Anterior cingulate cortex (tissue), 58 donors: ENCODE measurements around the gene NACA.
"Not testable (repeated sequence)": the region's sequence is repeated elsewhere in the genome, so short reads cannot be mapped to it uniquely, and the experiment has no call there.

Experiments
- DNase-seq, 58 donors: peaks; one replicate each; lab custom pipeline; 2025; lab: John Stamatoyannopoulos, UW

Gene NACA

GRCh38 chr12:56725723-56726102 is 614 bp upstream of the NACA start:
- DNase-seq, result no peak

- peak in 15 of 58 donors; percentile 36 to 66 (median 51) for DNase-seq
These were observed 463 bp downstream of the NACA start for GRCh38 chr12:56724701-56724971.

GRCh38 chr12:56723889-56724700 is 1.0 kb downstream of the NACA start:
- peak in 16 of 58 donors; percentile 4 to 50 (median 10) for DNase-seq

GRCh38 chr12:56723352-56723751 is 1.7 kb downstream of the NACA start:
- DNase-seq, result no peak

GRCh38 chr12:56722832-56723231 is 2.3 kb downstream of the NACA start:
- no peak for DNase-seq

GRCh38 chr12:56721721-56722120 is 3.4 kb downstream of the NACA start:
- DNase-seq, result peak in 1 of 58 donors; percentile 10

GRCh38 chr12:56721216-56721615 is 3.9 kb downstream of the NACA start:
- no peak for DNase-seq

- DNase-seq, result no peak
These were observed 4.4 kb downstream of the NACA start for GRCh38 chr12:56720731-56721151.

- no peak for DNase-seq
These were observed 6.0 kb downstream of the NACA start for GRCh38 chr12:56719056-56719455.

GRCh38 chr12:56718636-56719035 is 6.5 kb downstream of the NACA start:
- no peak for DNase-seq

GRCh38 chr12:56718149-56718548 is 7.0 kb downstream of the NACA start:
- DNase-seq, result no peak

- DNase-seq, result no peak
These were observed 7.9 kb downstream of the NACA start for GRCh38 chr12:56716933-56717880.

GRCh38 chr12:56716458-56716857 is 8.6 kb downstream of the NACA start:
- no peak for DNase-seq

- DNase-seq, result no peak
These were observed 9.3 kb downstream of the NACA start for GRCh38 chr12:56715798-56716197.

- no peak for DNase-seq
These were observed 10.6 kb downstream of the NACA start for GRCh38 chr12:56714431-56714929.

GRCh38 chr12:56713345-56713744 is 11.8 kb downstream of the NACA start:
- no peak for DNase-seq

GRCh38 chr12:56709759-56710376 is 15.2 kb downstream of the NACA start:
- DNase-seq, result no peak

- not testable (repeated sequence) for DNase-seq
These were observed 20.6 kb downstream of the NACA start for GRCh38 chr12:56704522-56704921.

GRCh38 chr12:56699020-56699661 is 26.0 kb downstream of the NACA start:
- DNase-seq, result no peak

GRCh38 chr12:56695327-56696101 is 29.6 kb downstream of the NACA start:
- no peak for DNase-seq
